Measurements from ENCODE around the gene GNG2.

The GNG2 gene

DNA sequence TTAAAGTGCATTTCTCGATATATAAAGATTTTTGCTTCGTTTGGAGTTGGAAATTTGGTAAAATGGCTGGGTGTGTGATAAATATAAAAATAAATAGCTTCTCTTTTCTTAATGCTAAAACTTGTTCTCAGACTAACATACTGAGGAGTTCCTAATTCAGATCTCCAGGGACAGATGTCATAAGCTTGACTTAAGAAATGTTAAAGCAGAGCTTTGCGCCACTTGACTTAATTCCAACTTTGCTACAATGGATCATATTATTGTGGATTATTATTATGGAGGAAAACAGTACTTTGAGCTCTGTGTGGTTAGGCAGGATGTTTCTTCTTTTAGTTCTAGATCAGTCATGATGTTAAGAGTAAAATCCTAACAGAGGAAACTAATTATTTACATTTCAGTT lies 33.8 kb downstream of the GNG2 start:
- no peak for DNase-seq (ENCODE audit: low spot score)

DNA sequence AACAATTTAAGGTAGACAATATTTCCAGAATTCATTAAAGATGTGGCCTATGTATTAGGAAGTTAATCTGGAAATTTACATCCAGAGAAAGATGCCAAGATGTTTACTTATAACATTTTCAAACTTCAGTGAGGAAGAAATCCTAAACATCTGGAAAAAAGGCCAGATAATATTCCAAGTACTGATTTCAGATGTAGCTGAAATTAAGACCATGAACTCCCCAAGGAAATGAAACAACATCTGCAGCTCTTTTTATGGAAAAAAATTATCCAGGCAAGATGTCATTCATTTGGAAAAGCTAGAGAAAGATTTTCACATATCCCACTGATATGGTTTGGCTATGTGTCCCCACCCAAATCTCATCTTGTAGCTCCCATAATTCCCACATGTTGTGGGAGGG lies 35.0 kb downstream of the GNG2 start:
- no peak for DNase-seq (ENCODE audit: low spot score)

DNA sequence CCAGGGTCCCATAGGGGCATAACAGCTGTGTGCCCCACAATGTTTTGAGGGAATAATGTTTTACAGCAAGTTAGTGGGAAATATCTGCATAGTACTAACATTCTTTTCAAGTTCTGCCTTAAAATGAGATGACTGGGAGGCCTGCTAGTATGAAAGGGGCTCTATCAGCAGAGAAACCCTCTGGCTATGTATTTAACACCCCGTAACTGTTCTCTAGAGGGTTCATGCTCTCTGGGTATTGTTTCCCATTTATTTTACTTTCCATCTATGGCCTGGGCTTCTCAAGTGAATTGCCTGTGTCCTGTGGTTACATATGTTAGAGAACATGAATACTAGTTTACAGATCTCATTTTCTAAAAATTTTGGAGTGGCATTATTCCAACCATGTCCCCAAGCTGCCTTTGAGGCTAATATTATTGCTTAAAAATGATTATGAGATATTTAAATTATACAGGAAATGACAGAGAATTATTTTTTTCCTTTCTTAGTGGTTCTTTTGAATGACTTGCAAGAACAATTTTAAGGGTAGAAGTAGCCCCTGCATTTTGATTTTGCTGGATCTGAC lies 37.5 kb downstream of the GNG2 start:
- no peak for DNase-seq (ENCODE audit: low spot score)

DNA sequence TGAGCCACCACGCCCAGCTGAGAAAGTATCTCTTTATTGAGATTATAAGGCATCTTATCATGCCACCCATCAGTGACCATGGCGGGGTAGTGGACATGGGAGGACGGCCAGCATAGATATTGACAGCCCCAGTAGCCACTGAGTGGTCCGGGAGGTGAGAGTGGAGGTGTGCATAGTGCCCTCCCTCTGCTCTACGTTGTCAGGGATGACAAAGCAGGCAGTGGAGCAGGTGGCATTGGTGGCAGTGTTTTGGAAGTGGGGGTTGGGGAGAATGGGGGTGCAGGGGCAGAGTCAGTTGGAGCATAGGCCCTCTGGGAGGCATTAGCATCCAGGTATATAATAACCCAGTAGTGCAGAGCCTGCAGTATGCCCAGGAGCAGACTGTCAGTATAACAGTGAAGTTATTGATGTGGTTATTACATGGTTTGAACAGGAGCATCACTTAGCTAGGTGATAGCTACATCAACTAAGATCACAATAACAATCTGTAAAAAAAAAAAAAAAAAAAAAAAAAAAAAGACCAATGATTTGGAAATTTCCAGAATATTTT lies 41.1 kb downstream of the GNG2 start:
- peak; percentile 20 for DNase-seq (ENCODE audit: low spot score)

DNA sequence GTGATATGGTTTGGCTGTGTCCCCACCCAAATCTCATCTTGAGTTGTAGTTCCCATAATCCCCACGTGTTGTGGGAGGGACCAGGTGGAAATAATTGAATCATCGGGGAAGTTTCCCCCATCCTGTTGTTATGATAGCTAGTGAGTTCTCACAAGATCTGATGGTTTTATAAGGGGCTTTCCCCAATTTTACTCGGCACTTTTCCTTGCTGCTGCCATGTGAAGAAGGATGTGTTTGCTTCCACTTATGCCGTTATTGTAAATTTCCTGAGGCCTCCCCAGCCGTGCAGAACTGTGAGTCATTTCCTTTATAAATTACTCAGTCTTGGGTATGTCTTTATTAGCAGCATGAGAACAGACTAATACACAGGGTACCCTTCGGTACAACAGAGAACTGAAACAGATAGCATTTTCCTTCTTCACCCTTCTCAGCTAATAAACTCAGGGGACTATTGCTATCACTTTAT lies 45.3 kb downstream of the GNG2 start:
- peak; percentile 68 for DNase-seq (ENCODE audit: low spot score)

DNA sequence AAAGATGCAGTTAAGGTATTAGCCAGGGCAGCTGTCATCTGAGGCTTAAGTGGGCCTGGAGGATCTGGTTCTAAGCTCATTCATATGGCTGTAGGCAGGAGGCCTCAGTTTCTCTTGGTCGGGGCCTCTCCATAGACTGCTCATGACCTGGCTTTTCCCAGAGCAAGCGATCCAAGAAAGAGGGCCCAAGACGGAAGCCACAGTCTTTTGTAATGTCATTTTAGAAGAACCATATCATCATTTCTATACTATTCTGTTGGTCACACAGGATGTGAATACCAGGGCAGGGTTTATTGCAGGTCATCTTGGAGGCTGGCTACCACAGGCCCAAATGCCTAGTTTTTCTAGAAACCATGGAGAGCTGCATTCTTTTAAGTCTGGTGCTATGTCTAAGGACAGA lies 47.7 kb downstream of the GNG2 start:
- DNase-seq (ENCODE audit: low spot score): no peak

DNA sequence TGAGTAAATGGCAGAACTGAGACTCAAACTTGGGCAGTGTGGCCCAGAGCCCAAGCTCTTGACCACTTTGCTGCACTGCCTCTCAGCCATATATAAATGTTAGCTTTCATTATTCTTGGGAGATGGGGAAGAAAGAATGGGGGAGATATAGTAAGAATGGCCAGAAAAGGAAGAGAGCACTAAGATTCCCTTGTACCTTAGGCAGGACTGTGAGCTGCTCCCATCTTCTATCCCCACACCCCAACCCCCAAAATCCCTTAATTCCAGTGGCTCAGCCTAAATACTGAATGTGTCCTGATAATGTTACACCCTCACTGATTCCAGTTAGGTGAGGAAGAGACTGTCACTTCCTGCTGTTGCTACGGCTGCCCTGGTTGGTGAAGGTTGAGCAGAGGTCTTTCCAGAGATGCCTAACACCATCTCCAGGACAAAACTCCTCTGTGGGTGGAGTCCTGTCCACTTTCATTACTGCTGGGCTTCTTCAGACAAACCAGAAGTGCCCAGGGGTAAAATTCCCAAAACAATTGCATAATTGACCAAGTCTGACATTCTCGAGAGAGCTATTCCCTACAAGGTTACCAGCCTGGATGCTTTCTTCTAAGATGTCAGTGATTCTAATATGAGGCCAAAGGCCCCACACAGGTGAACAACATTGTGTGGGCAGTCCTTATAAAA lies 51.8 kb downstream of the GNG2 start:
- DNase-seq (ENCODE audit: low spot score): no peak

DNA sequence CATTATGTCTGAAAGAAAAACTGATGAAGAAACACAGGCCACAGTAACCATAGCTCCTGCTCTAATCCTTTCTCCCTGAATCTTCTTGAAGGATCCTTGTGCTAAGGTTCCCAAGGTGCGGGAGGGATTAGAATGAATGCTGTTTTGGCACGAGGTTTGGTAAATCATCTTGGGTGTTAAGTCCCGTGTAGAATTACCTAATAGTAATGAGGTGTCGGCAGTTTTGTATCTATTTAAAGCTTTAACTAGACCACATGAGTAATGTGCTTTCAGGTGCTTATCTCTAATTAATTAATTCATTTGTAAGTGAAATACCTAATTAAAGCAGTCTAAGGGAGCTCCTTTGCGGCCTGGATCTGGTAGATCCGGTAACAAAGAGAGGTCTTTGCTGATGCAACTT lies 53.9 kb downstream of the GNG2 start:
- no peak for DNase-seq (ENCODE audit: low spot score)

DNA sequence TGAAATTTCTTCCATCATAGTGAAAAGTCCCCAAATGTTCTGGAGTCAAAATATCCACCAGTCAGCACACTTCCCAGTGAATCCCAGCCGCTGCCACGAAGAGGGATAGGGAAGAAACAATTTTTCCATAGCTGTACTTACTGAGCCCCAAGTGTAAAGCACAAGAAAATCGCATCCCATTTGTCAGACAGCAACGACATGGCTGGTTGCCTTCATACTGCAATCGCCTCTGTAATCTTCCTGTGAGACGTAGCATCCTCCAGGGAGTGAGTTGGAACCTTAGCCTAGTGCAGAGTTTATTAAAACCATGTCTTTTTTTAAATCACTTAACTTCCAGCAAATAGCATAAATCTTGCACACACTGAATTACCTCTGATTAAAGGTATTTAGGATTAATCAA lies 56.8 kb downstream of the GNG2 start:
- DNase-seq (ENCODE audit: low spot score): no peak

DNA sequence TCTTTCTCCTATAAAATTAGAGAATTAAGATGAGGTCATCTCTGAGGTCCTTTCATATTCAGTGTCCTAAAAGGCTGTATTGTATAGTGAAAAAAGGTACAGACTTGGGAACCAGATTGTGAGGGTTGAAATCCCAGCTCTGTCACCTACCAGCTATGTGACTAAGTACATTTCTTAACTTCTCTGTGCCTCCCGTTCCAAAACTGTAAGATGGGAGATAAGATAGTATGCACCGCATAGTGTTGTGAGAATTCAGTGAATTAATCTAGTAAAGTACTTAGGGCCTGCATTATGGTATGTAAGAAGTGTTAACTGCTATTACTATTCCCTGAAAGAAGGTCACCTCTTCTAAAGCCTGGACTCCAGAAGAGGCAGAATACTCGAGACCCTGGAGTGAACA lies 60.6 kb downstream of the GNG2 start:
- DNase-seq (ENCODE audit: low spot score): no peak

DNA sequence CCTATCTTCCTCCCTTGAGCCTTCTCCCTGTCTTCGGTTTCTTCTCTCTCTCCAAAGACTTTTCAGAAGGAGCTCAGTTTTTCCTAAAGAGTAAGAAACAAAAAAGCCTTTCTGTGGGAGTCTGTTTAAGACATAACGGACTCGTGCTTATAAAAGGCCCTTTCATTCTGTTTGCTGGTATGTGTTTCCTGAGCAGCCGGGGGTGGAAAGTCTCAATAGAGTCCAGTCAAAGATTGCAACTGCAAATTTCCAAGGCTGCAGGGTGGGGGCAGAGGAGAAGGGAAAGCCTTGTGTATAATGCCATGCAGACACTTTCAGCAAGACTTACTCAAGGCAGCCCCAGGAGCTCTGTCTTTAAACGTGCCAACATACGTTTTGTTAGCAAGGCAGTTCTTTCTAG lies 62.2 kb downstream of the GNG2 start:
- DNase-seq (ENCODE audit: low spot score): no peak

DNA sequence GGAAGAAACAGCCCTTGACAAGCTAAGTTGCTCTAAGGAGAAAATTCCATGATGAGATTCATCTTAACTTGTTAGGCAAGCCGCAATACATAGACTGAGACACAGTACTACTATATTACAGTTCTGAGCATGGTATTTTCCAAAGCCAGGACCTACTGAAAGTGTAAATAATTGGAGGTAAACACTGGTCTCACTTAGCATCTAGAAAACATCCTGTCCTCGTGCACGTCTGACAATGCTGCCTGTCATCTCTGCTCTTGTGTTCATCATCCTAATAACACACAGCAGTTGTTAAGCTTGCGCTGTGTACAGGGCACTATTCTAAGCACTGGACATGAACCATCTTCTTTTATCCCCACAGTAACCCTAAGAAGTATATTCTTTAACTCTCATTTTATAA lies 64.2 kb downstream of the GNG2 start:
- no peak for DNase-seq (ENCODE audit: low spot score)

DNA sequence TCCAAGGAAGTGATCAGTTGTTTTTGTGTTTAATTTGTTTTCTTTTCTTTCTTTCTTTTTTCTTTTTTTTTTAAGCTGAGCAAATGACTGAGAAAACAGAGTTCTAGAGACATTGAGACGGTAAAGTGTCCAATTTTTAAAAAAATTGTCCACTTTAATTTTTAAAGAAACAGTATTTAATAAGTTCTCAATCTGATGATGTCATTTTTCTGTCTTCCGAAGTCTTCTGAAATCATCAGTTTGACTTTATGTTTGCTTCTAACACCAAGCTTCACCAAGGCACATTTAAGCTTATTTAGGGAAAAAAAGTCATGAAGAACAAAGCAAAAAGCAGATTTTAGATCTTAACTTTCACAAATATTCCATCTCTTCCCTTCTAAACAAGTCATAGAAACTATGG lies 65.6 kb downstream of the GNG2 start:
- DNase-seq (ENCODE audit: low spot score): no peak

DNA sequence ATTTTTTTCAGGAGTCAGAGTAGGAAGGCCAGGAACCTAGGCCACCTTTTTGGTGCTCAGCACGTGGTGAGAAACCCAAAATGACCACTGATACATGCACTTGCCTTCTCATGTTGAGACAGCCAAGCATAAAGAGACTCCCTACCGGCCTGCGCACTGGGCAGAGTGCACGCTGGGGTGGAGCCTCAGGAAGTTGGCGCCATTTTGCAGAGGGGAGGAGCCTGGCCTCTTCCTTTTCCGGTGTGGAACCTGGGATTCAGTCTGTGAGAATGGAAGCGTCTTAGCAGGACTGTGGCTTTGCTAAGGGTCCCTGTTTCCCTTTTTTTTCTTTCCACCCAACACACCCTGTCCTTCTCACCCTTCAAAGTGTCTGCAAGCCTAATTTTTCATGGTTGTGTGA lies 66.0 kb downstream of the GNG2 start:
- DNase-seq (ENCODE audit: low spot score): no peak

DNA sequence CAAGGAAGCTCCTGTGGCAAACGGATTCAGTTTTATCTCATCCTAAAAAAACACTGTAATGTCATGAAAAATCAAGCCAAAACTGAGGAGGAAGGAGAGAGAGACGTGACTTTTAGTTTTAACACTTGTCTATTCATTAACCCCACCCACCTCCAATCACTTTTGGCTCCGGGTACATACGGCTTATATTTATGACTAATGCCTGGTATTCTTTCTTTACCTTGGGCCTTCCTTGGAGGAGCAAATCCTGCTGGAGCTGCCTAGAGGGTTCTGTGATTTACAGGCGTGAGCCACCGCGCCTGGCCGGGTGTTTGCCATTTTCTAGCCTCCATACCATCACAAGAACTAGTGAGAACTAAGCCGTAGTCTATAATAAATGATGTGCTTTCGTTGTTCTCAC lies 68.2 kb downstream of the GNG2 start:
- no peak for DNase-seq (ENCODE audit: low spot score)

DNA sequence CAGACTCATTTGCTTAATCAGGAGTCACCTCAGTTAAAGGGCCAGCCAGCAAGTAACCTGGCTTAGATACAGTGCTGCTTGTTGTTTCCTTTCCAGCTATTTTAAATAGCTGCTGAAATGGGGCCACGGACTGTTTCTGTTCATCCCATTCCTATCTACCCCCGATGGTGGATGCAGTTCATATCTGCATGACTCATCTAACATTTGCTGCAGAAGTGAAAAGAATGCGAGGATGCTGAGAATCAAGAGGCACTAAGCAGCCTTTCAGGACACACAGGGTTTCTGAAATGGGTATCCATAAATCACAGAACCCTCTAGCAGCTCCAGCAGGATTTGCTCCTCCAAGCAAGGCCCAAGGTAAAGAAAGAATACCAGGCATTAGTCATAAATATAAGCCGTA lies 68.8 kb downstream of the GNG2 start:
- no peak for DNase-seq (ENCODE audit: low spot score)

DNA sequence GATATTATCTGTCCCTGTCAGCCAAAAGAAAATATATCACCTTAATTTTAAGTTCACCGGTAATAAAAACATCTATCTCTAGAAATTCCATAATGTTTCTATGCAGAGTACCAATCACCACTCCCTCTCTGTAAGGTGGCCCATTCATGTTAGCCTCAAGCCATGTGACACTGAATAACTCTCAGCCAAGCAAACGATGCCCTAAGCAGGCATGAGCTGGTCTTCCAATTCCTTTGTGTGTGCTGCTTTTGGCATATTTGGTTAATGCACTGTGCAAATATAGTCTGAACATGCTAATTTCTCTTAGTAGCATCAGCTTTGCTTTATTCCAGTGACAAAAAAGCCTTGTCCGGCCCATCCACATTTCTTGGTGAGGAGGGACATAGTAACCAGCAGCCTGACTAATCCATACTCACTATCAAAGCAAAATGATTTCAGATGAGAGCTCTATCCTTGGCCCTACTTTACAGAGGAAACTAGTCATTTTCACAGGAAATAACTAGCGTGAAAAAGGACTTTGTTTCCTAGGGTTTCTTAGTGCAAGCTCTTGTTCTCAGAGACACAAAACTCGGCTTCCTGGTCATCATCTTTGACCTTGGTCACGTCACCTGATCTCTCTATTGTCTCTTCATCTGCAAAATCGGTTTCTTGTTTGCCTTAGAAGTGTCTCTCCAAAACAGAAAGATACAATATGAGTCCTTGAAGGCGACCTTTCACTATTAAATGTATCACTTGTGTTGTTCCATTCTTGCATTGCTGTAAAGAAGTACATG lies 69.7 kb downstream of the GNG2 start:
- no peak for DNase-seq (ENCODE audit: low spot score)

DNA sequence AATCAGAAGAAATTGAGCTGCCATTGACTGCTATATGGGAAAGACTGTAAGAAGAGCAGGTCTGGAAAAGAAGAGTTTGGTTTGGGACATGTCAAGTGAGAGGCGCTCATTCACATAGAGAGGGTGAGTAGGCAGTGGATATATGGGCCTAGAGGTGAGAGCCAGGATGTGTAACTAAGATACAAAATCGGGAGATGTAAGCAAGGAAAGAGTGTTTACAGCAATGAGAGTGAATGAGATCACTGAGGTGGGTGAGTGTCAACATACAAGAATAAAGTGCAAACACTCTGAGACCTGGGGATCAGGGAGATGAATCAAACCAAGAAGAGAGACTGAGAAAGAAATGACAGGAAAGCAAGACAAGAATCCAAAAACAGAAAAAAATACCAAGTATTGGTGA lies 70.9 kb downstream of the GNG2 start:
- no peak for DNase-seq (ENCODE audit: low spot score)

DNA sequence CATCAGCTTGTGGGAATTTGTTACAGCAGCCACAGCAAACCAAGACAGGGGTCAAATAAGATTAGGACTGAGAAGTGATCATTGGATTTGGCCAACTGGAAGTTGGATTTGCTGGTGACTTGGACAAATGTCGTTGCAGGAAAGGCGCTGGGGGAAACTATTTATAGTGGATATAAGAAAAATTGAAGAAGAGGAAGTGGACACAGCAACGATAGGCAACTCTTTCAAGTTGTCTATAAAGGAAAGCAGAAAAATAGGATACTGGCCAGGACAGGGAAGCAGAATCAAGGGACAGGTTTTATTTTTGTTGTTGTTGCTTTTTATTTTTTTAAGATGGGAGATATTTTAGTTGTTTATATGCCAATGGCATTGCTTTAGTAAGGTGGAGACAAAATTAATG lies 72.8 kb downstream of the GNG2 start:
- DNase-seq (ENCODE audit: low spot score): no peak

DNA sequence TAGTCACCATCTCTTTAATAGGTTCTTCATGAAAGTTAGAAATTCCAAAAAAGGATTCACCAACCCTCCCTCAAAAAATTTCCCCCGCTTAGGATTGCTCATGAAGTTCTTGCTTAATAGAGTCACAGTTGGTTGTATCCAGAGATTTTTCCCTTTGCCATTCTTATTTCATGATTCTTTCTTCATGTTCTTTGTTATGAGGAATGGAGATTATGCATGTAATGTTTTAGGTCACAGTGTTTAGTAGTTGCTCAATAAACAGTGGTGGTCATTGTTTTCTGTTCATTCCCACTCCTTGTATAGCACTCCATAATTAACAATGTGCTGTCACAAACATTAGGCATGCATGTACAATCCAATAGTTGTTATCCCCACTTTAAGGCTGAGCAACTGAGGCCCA lies 77.7 kb downstream of the GNG2 start:
- DNase-seq (ENCODE audit: low spot score): no peak

DNA sequence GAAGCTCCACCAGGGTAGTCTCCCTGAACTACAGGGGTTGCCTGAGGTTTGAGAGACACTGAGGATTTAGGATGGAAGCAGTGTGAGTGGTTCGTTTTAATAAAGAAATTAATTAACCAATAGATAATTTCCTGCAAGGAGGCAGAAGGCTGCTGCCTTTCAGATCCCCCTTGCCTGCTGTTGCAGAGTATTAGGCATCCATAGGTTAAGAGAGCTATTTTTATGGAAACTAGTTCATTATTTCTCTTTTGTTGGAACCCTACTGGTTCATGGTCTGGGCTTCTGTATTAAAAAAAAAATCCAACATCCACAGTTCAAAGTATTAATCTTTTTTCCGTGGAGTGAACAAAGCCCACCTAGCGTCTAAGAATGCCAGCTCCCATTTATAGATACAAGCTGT lies 78.4 kb downstream of the GNG2 start:
- DNase-seq (ENCODE audit: low spot score): no peak

DNA sequence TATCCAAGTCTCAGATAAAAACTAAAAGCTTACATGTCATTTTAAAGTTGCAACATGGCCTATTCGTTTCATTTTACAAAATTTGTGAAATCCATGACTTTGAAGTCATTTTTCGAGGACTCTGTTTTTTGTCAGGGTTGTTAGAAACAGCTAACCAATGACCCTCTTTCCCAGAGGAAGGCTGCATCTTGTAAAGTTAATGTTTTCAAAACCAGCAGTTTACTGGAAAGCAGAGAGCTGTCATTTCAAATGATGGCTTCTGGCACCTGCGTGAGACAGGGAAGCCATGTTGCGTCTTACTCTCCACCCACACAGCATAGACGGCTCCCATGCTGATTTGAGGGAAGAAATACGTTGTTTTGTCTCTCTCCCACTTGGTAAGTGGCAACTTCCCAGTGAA lies 78.8 kb downstream of the GNG2 start:
- no peak for DNase-seq (ENCODE audit: low spot score)

DNA sequence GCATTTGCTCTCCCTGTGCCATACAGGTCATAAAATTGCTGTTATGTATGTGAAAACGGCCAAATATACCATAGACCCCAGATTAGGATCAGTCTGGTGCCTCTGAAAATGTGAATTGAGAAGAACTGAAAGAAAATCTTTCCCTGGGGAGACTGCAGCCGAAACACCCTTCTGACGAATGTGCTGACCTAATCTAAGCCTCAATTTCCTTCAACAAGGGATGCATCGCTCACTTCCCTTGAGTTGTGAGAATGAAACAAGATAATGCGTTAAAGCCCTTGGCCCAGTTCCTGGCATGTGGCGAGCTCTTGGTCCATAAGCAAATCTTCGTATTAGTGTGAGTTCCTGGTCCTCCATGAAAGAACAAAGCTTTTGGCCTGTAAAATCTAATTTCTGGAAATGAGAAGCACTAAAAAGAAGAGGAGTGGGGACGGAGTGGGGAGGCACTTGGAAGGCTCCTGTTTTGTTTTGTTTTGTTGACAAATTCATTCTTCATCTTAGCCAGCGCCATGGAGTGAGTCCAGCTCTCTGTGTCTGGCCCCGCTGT lies 79.4 kb downstream of the GNG2 start:
- no peak for DNase-seq (ENCODE audit: low spot score)
